ENCODE measurements around the gene DNAH2. TPM values are rescaled to one million over a fixed set of nuclear protein-coding genes. Genes with fewer than 3 reads are reported as not detected.

The DNAH2 gene
- total and polyA plus RNA-seq, 2 of the 13 experiments (the other 11 are each of a cell fraction or from before 2014, with no cell fraction given) = not detected

- no peak for TF ChIP-seq ZNF816 (CRISPR knock-in tag; IDR thresholded peaks at IDR 0.05; ENCODE audit: borderline replicate concordance)
- TF ChIP-seq ZNF891 (CRISPR knock-in tag; IDR thresholded peaks at IDR 0.05) = no peak; the same call in 1 of the 2 replicates
- TF ChIP-seq IRF1 (CRISPR knock-in tag; IDR thresholded peaks at IDR 0.05; ENCODE audit: low read depth) = no peak
- TF ChIP-seq ZNF562 (CRISPR knock-in tag; IDR thresholded peaks at IDR 0.05; ENCODE audit: borderline replicate concordance) = no peak
- no peak for TF ChIP-seq ZNF704 (CRISPR knock-in tag; IDR thresholded peaks at IDR 0.05; ENCODE audit: borderline replicate concordance)
- TF ChIP-seq ZMAT5 (CRISPR knock-in tag; IDR thresholded peaks at IDR 0.05; ENCODE audit: borderline replicate concordance, low read depth) = no peak
- no peak for TF ChIP-seq NRL (CRISPR knock-in tag; IDR thresholded peaks at IDR 0.05; ENCODE audit: borderline replicate concordance)
- TF ChIP-seq KIAA2018 (CRISPR knock-in tag; IDR thresholded peaks at IDR 0.05; ENCODE audit: borderline replicate concordance) = no peak
- peak; percentile 42; the same call in 1 of the 2 replicates for TF ChIP-seq ZBTB7B (CRISPR knock-in tag; IDR thresholded peaks at IDR 0.05)
- no peak; the same call in 1 of the 2 replicates for TF ChIP-seq ZNF772 (CRISPR knock-in tag; IDR thresholded peaks at IDR 0.05)
- TF ChIP-seq ZBTB1 (CRISPR knock-in tag; IDR thresholded peaks at IDR 0.05; ENCODE audit: borderline replicate concordance) = no peak
- peak; percentile 7; the same call in 1 of the 2 replicates for TF ChIP-seq PHF8 (CRISPR knock-in tag; IDR thresholded peaks at IDR 0.05)
- no peak for TF ChIP-seq ZNF598 (CRISPR knock-in tag; IDR thresholded peaks at IDR 0.05; ENCODE audit: borderline replicate concordance)
- TF ChIP-seq SP5 (CRISPR knock-in tag; IDR thresholded peaks at IDR 0.05; ENCODE audit: borderline replicate concordance, low read depth) = peak; percentile 64; the same call in 1 of the 2 replicates
- no peak; the same call in 1 of the 2 replicates for TF ChIP-seq ZNF788 (CRISPR knock-in tag; IDR thresholded peaks at IDR 0.05; ENCODE audit: borderline replicate concordance)
- no peak for TF ChIP-seq ZSCAN9 (CRISPR knock-in tag; IDR thresholded peaks at IDR 0.05; ENCODE audit: borderline replicate concordance)
Measured at GRCh38 chr17:7834957-7835813, 117.6 kb downstream of the DNAH2 start (continued).
